GM12875 (cell line): ENCODE data around the gene CCDC34.

Experiments
- H3K4me3 ChIP-seq: one replicate; pipeline ENCODE4 v1.5.1; 2011; ENCODE audit warnings: low read depth, low read length, control low read depth
- TF ChIP-seq, protein P1 (sequence below): IDR thresholded peaks from 2 replicates; pipeline ENCODE4 v1.5.1; 2011; ENCODE audit warnings: low read depth, mild to moderate bottlenecking, control low read depth, inconsistent platforms, low read length, moderate library complexity, borderline replicate concordance; ENCODE audit not compliant: insufficient read depth

CCDC34 gene

DNA sequence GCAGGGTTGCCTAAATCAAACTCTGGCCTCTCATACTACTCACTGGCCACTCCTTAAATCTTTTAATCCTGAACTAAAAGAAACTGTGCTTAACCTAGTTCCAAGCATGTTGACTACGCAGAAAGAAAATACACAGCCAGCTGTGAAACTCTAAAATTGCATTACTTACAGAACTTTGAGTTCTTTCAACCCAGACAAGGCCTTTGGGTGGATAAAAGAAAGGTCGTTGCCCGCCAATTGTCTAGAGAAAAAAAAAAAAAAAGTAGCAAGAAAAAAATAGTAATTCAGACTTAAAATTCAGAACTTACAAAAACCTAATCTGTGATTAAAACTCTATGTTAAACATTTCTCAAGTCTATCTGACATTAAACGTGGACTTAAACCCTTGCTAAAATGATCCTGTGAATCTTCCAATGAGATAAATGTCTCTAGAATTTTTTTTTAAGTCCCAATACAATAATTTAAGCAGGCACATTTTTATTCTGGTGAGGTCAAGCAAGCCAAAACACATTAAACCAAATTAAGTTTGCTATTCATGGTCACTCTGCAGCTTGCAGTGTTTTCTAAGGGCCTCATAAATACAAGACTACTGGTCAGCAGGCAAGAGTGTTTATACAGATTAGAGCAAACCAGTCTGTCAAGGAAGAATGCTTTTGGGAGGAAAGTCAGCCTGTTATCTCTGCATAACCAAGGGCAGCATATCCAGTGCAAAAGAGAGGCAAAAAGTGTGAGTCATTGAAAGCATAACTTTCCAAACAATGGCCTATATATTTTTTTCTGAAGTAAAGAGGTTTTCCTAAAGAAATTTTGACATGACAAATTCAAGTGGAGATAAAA is 29.5 kb upstream of the CCDC34 start:
- H3K4me3 ChIP-seq = no peak overlapping the region
- TF ChIP-seq, protein P1, sequence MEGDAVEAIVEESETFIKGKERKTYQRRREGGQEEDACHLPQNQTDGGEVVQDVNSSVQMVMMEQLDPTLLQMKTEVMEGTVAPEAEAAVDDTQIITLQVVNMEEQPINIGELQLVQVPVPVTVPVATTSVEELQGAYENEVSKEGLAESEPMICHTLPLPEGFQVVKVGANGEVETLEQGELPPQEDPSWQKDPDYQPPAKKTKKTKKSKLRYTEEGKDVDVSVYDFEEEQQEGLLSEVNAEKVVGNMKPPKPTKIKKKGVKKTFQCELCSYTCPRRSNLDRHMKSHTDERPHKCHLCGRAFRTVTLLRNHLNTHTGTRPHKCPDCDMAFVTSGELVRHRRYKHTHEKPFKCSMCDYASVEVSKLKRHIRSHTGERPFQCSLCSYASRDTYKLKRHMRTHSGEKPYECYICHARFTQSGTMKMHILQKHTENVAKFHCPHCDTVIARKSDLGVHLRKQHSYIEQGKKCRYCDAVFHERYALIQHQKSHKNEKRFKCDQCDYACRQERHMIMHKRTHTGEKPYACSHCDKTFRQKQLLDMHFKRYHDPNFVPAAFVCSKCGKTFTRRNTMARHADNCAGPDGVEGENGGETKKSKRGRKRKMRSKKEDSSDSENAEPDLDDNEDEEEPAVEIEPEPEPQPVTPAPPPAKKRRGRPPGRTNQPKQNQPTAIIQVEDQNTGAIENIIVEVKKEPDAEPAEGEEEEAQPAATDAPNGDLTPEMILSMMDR = no peak

DNA sequence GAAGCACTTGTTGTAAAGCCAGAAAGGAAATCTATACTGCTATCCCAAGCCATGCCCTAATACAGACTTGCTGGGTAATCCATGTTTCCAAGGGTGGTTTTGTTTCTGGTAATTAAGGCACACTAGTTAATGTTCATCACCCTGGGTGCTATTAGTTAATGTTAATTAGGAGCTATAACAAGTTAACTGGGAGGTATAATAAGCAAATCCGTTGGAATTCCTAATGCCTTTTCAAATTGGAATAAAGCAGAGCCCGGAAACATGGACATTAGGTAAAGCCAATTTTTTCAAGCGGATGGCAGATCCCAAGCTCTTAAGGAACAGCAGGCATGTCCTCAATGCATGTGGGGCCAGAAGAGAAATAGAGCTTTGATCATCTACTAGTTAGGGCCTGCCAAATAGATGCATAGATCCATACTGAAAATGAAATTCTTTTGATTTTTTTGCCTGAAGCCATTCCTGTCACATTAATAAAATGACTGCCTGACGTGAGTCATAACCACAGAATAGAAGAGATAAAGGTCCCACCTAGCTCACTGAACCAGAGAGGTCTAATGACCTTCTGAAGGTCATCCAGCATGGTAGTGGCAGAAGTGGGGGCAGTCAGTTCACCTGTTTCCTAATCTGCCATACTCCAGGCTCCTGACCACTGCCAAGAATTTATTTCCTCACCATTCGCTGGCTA is 28.5 kb upstream of the CCDC34 start:
- TF ChIP-seq, protein P1 = no peak
- no peak overlapping the region for H3K4me3 ChIP-seq

DNA sequence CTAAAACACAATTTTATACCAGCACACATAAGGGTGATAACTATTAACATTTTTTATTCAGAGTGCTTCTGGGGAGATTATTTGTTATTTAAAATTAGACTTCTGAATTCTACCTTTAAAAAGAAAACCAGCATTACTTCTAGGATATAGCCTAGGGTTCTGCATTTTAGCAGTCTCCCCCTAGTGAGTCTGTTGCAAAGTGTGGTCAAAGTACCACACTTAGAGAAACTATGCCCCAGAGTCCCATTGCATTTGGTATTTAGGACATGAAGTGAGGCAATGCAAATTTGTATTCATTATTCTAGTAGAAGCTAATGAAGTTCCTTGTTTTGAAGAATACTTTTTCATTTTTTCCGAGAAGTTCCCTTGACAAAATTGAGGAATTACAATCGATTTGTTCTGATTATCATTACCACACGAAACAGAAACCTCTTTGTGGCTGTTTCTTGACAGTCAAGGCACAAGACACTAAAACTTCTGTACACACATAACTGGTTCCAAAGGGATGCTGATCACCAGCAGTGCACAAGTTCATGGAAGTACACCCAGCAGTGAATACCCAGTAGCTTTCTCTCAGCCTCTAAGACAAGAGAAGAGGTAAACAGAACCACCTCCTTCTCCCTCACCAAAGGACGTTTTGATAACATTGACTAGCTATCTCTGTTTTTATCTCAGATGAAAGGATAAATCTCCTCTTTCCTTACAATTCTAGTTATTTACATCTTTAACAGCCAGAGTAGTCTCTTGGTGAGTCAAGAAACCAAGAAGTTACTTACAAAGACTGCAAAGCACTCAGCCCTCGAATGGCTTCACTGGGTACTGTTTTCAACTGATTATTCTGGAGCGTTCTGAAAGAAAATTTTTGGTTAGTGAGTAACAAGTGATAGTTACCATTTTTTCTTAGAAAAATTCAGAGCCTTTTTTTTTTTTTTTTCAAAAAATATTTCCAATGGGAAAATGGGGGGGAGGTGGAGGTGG is 27.6 kb upstream of the CCDC34 start:
- no peak overlapping the region for H3K4me3 ChIP-seq
- TF ChIP-seq, protein P1 = no peak

DNA sequence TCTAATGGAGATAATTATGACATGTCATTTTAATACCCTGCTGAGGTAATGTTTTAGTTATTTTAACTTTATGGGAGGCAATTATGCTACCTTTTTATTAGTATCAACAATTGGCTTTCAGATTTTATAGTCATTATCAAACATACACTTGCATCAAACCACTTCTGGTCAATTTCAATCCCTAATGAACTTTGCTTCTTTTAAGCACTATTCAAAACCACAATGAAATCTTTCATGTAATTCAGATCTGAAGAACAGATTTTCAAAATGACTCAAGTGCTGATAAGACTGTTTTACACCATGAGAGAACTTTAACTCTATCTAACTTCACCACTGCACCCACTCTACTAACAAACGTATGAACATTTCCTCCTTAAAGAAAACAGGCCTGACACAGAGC is 25.9 kb upstream of the CCDC34 start:
- TF ChIP-seq, protein P1 = no peak
- no peak overlapping the region for H3K4me3 ChIP-seq

DNA sequence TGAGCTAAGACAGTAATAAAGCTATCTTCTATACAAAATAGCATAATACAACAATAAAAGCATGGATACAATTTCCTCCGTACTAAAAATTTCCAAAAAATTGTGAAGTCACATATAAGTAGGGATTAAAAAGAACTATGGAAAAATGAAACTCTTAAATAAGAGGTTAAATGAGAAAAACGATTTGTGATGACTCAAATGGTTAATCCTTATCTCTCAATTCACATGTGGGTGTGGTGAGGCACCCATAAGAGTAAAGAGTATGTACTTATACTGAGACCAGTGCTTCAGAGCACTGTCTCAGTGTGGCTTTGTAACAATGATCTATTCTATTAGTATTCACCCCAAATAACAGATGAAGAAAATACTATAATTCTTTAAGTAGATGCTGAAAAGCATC is 25.0 kb upstream of the CCDC34 start:
- no peak overlapping the region for H3K4me3 ChIP-seq
- TF ChIP-seq, protein P1 = no peak

DNA sequence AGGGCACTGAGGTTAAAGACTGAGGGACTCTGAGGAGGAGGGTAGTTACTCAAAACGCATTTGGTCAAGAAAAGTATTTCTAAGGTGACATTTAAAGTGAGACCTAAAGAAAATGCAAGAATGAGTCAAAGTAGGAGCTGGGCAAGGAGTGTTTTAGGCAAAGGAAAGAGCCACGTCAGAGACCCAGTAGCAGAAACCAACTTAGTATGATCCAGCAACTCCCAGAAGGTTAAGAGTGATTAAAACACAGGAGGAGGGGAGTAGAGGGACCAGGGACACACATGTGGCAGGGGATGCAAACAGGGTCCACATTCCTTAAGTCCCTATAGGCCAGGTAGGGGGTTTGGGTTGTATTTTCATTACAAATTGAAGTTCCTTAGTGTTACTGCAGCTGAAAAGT is 24.3 kb upstream of the CCDC34 start:
- H3K4me3 ChIP-seq = no peak overlapping the region
- TF ChIP-seq, protein P1 = no peak
